ENCODE data around the gene SPDEF.

DNA sequence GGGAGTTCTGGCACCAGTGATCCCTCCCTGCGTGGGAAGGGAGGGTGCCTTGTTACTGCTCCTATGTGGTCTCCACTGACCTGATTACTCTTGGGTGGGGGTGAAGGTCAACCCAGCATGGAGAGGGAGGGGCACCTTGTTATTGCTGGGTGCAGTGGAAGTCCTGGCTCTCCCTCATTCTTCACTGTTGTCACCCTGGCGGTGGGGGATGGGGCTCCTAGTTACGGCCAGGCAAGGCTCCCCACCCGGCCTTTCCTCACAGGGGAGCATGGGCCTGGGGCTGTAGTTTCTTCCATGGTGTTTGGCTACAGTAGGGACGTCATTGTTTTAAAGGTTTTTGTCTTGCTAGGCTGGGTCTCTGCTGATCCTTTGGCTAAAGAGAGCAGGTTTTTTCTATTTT is 49.4 kb downstream of the SPDEF start:
- TF ChIP-seq, protein P1, sequence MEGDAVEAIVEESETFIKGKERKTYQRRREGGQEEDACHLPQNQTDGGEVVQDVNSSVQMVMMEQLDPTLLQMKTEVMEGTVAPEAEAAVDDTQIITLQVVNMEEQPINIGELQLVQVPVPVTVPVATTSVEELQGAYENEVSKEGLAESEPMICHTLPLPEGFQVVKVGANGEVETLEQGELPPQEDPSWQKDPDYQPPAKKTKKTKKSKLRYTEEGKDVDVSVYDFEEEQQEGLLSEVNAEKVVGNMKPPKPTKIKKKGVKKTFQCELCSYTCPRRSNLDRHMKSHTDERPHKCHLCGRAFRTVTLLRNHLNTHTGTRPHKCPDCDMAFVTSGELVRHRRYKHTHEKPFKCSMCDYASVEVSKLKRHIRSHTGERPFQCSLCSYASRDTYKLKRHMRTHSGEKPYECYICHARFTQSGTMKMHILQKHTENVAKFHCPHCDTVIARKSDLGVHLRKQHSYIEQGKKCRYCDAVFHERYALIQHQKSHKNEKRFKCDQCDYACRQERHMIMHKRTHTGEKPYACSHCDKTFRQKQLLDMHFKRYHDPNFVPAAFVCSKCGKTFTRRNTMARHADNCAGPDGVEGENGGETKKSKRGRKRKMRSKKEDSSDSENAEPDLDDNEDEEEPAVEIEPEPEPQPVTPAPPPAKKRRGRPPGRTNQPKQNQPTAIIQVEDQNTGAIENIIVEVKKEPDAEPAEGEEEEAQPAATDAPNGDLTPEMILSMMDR (IDR thresholded peaks at IDR 0.05 in 2 of 3, conservative IDR thresholded peaks at IDR 0.05 in 1 of 3; ENCODE audit: control insufficient read depth in 2 of 3, extremely low read depth in 1 of 3, insufficient read depth in 1 of 3, low read depth in 3 of 3, low read length in 3 of 3), result no peak
- TF ChIP-seq CEBPB (IDR thresholded peaks at IDR 0.05; ENCODE audit: borderline replicate concordance in 1 of 2, low read depth in 2 of 2, low read length in 2 of 2) (no peak), BCL11A (IDR thresholded peaks at IDR 0.05; ENCODE audit: low read depth, low read length) (no peak), RCOR1 (conservative IDR thresholded peaks at IDR 0.05; ENCODE audit: low read depth, low read length) (no peak)
- TF ChIP-seq, protein P2, sequence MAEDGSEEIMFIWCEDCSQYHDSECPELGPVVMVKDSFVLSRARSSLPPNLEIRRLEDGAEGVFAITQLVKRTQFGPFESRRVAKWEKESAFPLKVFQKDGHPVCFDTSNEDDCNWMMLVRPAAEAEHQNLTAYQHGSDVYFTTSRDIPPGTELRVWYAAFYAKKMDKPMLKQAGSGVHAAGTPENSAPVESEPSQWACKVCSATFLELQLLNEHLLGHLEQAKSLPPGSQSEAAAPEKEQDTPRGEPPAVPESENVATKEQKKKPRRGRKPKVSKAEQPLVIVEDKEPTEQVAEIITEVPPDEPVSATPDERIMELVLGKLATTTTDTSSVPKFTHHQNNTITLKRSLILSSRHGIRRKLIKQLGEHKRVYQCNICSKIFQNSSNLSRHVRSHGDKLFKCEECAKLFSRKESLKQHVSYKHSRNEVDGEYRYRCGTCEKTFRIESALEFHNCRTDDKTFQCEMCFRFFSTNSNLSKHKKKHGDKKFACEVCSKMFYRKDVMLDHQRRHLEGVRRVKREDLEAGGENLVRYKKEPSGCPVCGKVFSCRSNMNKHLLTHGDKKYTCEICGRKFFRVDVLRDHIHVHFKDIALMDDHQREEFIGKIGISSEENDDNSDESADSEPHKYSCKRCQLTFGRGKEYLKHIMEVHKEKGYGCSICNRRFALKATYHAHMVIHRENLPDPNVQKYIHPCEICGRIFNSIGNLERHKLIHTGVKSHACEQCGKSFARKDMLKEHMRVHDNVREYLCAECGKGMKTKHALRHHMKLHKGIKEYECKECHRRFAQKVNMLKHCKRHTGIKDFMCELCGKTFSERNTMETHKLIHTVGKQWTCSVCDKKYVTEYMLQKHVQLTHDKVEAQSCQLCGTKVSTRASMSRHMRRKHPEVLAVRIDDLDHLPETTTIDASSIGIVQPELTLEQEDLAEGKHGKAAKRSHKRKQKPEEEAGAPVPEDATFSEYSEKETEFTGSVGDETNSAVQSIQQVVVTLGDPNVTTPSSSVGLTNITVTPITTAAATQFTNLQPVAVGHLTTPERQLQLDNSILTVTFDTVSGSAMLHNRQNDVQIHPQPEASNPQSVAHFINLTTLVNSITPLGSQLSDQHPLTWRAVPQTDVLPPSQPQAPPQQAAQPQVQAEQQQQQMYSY (CRISPR knock-in tag; IDR thresholded peaks at IDR 0.05), result no peak

Measured in GM12878 (cell line).